ENCODE measurements around the gene KRT9.
"Not testable (repeated sequence)": the region's sequence is repeated elsewhere in the genome, so short reads cannot be mapped to it uniquely, and the experiment has no call there.

GRCh38 chr17:41614767-41615166, 42.9 kb upstream of the KRT9 start:
- not testable (repeated sequence) for TF ChIP-seq POLR2A (IDR thresholded peaks at IDR 0.05; ENCODE audit: low read depth, low read length); MYC (IDR thresholded peaks at IDR 0.05; ENCODE audit: low read depth, low read length); POLR2AphosphoS5 (IDR thresholded peaks at IDR 0.05; ENCODE audit: insufficient read depth, low read depth, low read length); EZH2 (IDR thresholded peaks at IDR 0.05; ENCODE audit: borderline replicate concordance, low read depth, low read length, severe bottlenecking); JUN (IDR thresholded peaks at IDR 0.05; ENCODE audit: borderline replicate concordance, insufficient read depth, insufficient read length, low read depth); FOS (IDR thresholded peaks at IDR 0.05; ENCODE audit: borderline replicate concordance, insufficient read depth, low read length)
- TF ChIP-seq, protein P1, sequence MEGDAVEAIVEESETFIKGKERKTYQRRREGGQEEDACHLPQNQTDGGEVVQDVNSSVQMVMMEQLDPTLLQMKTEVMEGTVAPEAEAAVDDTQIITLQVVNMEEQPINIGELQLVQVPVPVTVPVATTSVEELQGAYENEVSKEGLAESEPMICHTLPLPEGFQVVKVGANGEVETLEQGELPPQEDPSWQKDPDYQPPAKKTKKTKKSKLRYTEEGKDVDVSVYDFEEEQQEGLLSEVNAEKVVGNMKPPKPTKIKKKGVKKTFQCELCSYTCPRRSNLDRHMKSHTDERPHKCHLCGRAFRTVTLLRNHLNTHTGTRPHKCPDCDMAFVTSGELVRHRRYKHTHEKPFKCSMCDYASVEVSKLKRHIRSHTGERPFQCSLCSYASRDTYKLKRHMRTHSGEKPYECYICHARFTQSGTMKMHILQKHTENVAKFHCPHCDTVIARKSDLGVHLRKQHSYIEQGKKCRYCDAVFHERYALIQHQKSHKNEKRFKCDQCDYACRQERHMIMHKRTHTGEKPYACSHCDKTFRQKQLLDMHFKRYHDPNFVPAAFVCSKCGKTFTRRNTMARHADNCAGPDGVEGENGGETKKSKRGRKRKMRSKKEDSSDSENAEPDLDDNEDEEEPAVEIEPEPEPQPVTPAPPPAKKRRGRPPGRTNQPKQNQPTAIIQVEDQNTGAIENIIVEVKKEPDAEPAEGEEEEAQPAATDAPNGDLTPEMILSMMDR (IDR thresholded peaks at IDR 0.05; ENCODE audit: extremely low read depth in 1 of 2, insufficient read depth in 1 of 2, low read depth in 1 of 2, low read length in 2 of 2), result not testable (repeated sequence)
- TF ChIP-seq, protein P2, sequence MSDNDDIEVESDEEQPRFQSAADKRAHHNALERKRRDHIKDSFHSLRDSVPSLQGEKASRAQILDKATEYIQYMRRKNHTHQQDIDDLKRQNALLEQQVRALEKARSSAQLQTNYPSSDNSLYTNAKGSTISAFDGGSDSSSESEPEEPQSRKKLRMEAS (IDR thresholded peaks at IDR 0.05; ENCODE audit: insufficient read depth, insufficient read length), result not testable (repeated sequence)

Measured in endothelial cell of umbilical vein (primary cell).